Measurements from ENCODE around the gene NUP205.

- TF ChIP-seq POLR2A (IDR thresholded peaks at IDR 0.05; ENCODE audit: low read length) (no peak), GATA1 (IDR thresholded peaks at IDR 0.05; ENCODE audit: low read depth, low read length) (no peak)
Observed at GRCh38 chr7:135539629-135540028, 18.1 kb upstream of the NUP205 start.

Measured in erythroblast (primary cell).